ENCODE results near the gene NOC4L. TPM values are rescaled to one million over a fixed set of nuclear protein-coding genes. Genes with fewer than 3 reads are reported as not detected.

Gene NOC4L
- total RNA-seq, 4 donors from 2014 or later, result 7.5 to 13.4 (median 9.5) TPM

GRCh38 chr12:132143336-132144071 is 753 bp upstream of the NOC4L start:
- Histone ChIP-seq H3K4me1 (peaks cover 0 to 38% (median 18%) of the 10 kb centered on the region in 3 donors), H3K9me3 (no peaks in the 10 kb centered on the region), H3K4me3 (peak overlapping the region; percentile 73 to 98), H3K27ac (peak overlapping the region; percentile 27 to 94 (median 90)), H3K36me3 (peaks cover 0 to 69% of the 10 kb centered on the region in 2 donors), H3K27me3 (no peaks in the 10 kb centered on the region)
- TF ChIP-seq EP300 (IDR thresholded peaks at IDR 0.05), result no peak
- TF ChIP-seq POLR2A (IDR thresholded peaks at IDR 0.05), result no peak
- TF ChIP-seq, protein P1, sequence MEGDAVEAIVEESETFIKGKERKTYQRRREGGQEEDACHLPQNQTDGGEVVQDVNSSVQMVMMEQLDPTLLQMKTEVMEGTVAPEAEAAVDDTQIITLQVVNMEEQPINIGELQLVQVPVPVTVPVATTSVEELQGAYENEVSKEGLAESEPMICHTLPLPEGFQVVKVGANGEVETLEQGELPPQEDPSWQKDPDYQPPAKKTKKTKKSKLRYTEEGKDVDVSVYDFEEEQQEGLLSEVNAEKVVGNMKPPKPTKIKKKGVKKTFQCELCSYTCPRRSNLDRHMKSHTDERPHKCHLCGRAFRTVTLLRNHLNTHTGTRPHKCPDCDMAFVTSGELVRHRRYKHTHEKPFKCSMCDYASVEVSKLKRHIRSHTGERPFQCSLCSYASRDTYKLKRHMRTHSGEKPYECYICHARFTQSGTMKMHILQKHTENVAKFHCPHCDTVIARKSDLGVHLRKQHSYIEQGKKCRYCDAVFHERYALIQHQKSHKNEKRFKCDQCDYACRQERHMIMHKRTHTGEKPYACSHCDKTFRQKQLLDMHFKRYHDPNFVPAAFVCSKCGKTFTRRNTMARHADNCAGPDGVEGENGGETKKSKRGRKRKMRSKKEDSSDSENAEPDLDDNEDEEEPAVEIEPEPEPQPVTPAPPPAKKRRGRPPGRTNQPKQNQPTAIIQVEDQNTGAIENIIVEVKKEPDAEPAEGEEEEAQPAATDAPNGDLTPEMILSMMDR (IDR thresholded peaks at IDR 0.05), result no peak
- no peak for TF ChIP-seq POLR2AphosphoS5 (IDR thresholded peaks at IDR 0.05)
- 10% methylated on average over 9 of the region's 82 CpGs; no CpG with 5 or more reads in 1 of the 2 donors for WGBS, 2 donors (ENCODE audit: low coverage in 1 of 2)
- ATAC-seq, result no peak

- Histone ChIP-seq H3K4me3 (peak overlapping the region; percentile 73 to 98), H3K36me3 (peaks cover 0 to 61% of the 10 kb centered on the region in 2 donors), H3K27me3 (no peaks in the 10 kb centered on the region), H3K9me3 (no peaks in the 10 kb centered on the region), H3K4me1 (peaks cover 0 to 38% (median 18%) of the 10 kb centered on the region in 3 donors), H3K27ac (peak overlapping the region; percentile 72 to 94 (median 90))
- no peak for TF ChIP-seq EP300 (IDR thresholded peaks at IDR 0.05)
- TF ChIP-seq POLR2AphosphoS5 (IDR thresholded peaks at IDR 0.05), result no peak
- WGBS, 2 donors (ENCODE audit: low coverage in 1 of 2), result 0 to 40% methylated on average over 1 to 2 of the region's 17 CpGs
- no peak for ATAC-seq
Observed at GRCh38 chr12:132144810-132145168, 532 bp downstream of the NOC4L start.

DNA sequence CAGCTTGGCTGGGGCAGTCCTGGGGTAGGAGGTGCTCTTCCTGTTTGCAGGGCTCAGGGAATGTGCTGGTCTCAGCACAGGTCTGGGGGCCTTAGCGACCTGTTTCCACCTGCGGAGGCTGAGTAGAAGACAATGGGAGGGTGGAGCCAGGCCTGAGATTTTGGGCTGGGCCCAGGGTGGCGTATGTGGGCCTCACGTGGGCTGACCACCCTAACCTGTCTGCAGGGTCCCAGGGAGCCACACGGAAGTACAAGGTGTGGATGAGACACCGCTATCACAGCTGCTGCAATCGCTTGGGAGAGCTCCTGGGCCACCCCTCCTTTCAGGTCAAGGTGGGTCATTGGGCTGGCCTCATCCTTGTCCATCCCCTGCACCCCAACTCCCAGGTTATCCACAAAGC is 1.1 kb downstream of the NOC4L start:
- TF ChIP-seq POLR2AphosphoS5 (IDR thresholded peaks at IDR 0.05), result no peak
- TF ChIP-seq, protein P1 (IDR thresholded peaks at IDR 0.05), result no peak
- TF ChIP-seq EP300 (IDR thresholded peaks at IDR 0.05), result no peak
- TF ChIP-seq POLR2A (IDR thresholded peaks at IDR 0.05), result no peak
- H3K27me3 ChIP-seq, result no peaks in the 10 kb centered on the region
- H3K27ac ChIP-seq, result peak overlapping the region in 2 of 4 donors; percentile 90 to 94
- H3K36me3 ChIP-seq, result peaks cover 0 to 56% of the 10 kb centered on the region in 2 donors
- peaks cover 0 to 38% (median 18%) of the 10 kb centered on the region in 3 donors for H3K4me1 ChIP-seq
- 84 to 93% methylated on average over 3 to 4 of the region's 7 CpGs for WGBS, 2 donors (ENCODE audit: low coverage in 1 of 2)
- peak overlapping the region in 1 of 2 donors; percentile 98 for H3K4me3 ChIP-seq
- no peak for ATAC-seq
- no peaks in the 10 kb centered on the region for H3K9me3 ChIP-seq

DNA sequence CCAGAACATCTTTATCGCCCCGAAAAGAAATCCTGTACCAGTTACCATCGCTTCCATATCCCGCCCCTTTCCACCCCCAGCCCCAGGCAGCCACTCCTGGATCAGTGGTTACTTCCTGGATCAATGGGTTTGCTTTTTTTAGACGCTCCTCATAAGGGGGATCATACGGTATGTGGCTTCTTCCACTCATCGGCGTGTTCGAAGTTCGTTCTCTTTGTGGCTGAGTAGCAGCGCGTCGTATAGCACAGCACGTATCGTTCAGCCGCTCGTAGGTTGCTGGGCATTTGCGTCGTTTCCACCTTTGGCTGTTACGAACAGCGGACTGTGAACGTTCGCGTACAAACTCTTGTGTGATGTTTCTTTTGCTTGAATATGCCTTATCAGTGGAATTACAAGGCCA is 1.8 kb downstream of the NOC4L start:
- 94 to 97% methylated on average over 19 to 22 of the region's 24 CpGs for WGBS, 2 donors (ENCODE audit: low coverage in 1 of 2)
- no peaks in the 10 kb centered on the region for H3K9me3 ChIP-seq
- TF ChIP-seq POLR2AphosphoS5 (IDR thresholded peaks at IDR 0.05) (no peak), POLR2A (IDR thresholded peaks at IDR 0.05) (no peak), EP300 (IDR thresholded peaks at IDR 0.05) (no peak)
- TF ChIP-seq, protein P1 (IDR thresholded peaks at IDR 0.05), result no peak
- ATAC-seq, result no peak
- H3K27me3 ChIP-seq, result no peaks in the 10 kb centered on the region
- H3K4me3 ChIP-seq, result no peak overlapping the region
- H3K4me1 ChIP-seq, result peaks cover 0 to 38% (median 18%) of the 10 kb centered on the region in 3 donors
- peaks cover 0 to 55% of the 10 kb centered on the region in 2 donors for H3K36me3 ChIP-seq
- H3K27ac ChIP-seq, result no peak overlapping the region

DNA sequence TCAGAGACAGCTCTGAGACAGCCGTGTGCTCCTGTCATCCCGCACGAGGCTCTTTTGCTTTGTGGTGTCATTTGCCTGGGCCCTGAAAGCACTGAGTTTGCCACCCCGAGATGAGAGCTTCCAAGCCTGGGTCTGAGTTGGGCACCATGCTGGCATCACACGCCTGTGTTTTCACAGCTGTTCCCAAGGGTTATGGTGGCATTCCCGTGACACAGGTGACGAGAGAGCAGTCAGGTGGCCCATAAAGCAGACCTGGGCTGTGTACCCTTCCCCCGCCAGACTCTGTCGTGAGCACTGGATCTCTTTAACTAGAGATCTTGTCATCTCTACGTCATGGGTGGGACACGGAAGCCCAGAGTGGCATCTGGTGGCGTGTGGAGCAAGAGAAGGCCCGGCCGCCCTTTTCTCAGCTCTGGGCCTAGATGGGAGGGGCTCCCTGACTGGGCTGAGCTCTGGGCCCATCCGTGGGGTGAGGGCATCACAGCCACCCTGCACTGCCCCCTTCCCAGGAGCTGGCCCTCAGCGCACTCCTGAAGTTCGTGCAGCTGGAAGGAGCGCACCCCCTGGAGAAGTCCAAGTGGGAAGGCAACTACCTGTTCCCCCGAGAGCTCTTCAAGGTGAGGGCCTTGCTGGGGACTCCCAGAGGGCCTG is 2.6 kb downstream of the NOC4L start:
- WGBS, 2 donors (ENCODE audit: low coverage in 1 of 2), result 84 to 85% methylated on average over 6 of the region's 19 CpGs
- Histone ChIP-seq H3K27me3 (no peaks in the 10 kb centered on the region), H3K4me3 (no peak overlapping the region), H3K36me3 (peaks cover 0 to 55% of the 10 kb centered on the region in 2 donors), H3K27ac (no peak overlapping the region), H3K4me1 (peaks cover 0 to 35% (median 18%) of the 10 kb centered on the region in 3 donors), H3K9me3 (no peaks in the 10 kb centered on the region)
- TF ChIP-seq POLR2AphosphoS5 (IDR thresholded peaks at IDR 0.05), result no peak
- TF ChIP-seq EP300 (IDR thresholded peaks at IDR 0.05), result no peak
- TF ChIP-seq POLR2A (IDR thresholded peaks at IDR 0.05), result no peak
- TF ChIP-seq, protein P1 (IDR thresholded peaks at IDR 0.05), result no peak
- no peak for ATAC-seq
